Measurements from ENCODE around the gene LRIG3.

LRIG3 gene

GRCh38 chr12:58932806-58933681 is 12.7 kb upstream of the LRIG3 start:
- no peak for DNase-seq

- DNase-seq: no peak
Measured at GRCh38 chr12:58931518-58931917, 11.2 kb upstream of the LRIG3 start.

DNA sequence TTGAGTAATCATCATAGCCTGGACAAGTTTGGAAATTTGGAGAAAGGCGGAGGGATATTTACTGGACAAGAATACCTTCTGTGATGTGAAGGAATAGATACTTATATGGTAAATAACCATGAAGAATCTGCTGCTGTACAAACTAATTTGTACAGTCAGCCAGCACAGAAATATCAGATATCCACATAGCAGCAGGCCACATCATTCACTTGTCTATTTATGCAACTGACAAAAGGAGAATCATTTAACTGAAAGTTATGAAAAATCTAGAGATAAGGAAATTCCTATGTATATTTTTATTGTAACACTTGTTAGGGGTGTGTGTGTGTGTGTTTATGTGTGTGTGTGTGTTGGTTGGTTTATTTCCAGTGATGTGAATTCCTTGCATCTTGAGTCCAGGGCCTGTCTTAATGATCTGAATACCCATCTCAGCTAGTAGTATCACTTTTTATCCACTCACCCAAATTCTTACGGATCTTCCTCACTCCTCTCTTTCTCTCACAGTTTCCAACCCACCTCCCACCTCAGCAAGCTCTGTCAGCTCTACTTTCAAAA is 10.5 kb upstream of the LRIG3 start:
- DNase-seq: no peak

- DNase-seq: no peak
Measured at GRCh38 chr12:58927120-58927519, 6.8 kb upstream of the LRIG3 start.

GRCh38 chr12:58926586-58926985 is 6.3 kb upstream of the LRIG3 start:
- no peak for DNase-seq

- no peak for DNase-seq
Measured at GRCh38 chr12:58925751-58926150, 5.4 kb upstream of the LRIG3 start.

GRCh38 chr12:58925111-58925611 is 4.9 kb upstream of the LRIG3 start:
- no peak for DNase-seq

GRCh38 chr12:58924652-58925051 is 4.3 kb upstream of the LRIG3 start:
- DNase-seq: no peak

- no peak for DNase-seq
Measured at GRCh38 chr12:58923781-58924180, 3.5 kb upstream of the LRIG3 start.

DNA sequence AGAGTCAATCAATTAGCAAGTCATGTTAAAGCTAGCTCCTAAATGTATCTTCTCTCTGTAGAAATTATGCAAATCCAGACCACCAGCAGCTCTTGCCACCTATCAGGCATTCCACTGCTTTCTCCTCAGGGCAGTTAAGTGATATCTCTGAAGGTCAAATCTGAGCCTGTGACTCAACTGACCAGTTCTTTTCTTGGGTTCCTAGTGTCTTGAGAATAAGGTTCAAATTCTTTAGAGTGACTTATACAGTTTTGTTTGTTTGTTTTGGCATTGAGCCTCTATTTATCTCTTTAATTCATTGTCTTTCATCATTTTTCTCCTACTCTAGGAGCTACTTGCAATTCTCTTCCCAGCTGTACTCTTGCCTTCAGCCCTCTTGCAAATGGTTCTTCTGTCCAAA is 2.5 kb upstream of the LRIG3 start:
- no peak for DNase-seq

DNA sequence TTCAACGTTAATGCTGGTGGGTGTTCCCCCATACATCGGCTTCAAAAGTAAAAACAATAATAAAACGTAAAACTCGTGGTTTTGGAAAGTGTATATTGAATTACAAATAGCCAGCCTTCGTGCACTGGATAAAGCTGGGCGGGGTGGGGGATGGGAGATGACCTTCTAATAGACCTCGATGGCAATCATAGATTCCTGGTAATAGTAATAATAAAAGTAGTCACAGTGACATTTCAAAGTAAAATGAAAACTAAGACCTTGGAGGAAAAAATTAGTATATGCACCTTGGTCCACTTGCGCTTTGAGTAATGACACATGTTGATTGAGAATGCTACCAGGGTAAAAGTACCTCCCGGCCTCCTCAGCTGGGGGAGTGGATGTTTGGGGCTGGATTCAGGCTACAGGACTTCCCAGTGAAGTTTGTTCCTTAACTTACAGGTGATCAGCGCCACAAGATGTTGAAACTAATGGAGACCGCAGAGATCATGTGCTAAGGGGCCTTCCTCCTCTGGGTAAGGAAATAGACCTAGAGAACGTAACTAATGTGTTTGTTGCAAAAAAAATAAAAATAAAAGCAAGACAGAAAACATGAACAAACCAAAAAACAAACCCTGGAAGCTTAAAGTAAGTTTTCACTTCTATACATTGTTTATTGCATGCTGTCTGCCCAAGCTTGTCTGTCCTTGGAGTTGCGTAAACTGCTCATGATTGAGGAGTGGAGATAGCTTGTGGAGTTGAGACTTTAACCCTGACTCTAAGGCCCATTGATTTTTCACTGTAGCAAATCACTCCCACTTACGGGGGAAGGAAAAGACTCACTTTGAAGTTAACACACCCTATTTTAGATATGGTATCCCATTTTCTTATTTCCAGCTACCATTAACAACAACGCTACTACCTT is 907 bp upstream of the LRIG3 start:
- no peak for DNase-seq

DNA sequence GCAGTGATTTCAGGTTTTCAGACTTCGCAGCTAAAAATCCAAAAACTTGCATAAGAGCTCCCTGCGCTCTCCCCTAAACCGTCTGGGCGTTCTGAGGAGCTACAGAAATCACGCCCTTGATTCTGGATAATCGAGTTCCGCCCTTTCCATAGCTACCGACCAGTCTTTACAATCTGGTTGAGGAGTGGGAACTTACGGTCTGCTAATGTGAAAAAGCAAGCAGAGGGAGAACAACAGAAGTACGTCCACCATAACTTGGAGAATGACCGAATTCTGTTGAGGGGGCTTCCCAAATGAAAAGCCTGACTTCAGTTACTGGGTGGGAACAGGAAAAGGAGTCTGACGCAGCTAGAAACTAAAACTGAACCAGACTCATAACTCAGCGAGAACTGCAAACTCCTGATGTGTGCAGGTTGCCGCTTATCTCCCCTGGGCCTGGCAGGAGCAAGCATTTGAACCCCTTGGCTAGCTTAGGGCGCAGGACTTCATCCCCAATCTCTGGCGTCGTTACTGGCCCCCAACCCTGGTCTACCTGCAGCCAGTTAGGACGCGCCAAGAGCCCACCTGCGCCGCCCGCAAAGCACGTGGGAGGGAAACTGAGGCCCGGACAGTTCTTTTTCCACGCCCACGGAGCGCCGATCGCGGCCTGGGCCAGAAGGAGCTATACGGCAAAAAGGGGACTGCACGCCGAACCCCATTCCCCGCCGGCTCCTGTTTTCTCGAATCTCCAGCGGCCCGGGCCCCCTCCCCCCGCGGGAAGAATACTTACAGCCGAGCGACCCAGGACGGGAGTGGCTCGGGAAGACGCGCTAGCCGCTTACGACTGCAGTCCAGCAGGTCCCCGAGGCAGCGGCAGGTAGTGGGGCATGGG is 838 bp downstream of the LRIG3 start:
- DNase-seq: peak; percentile 68

GRCh38 chr12:58918469-58918844 is 1.8 kb downstream of the LRIG3 start:
- no peak for DNase-seq

DNA sequence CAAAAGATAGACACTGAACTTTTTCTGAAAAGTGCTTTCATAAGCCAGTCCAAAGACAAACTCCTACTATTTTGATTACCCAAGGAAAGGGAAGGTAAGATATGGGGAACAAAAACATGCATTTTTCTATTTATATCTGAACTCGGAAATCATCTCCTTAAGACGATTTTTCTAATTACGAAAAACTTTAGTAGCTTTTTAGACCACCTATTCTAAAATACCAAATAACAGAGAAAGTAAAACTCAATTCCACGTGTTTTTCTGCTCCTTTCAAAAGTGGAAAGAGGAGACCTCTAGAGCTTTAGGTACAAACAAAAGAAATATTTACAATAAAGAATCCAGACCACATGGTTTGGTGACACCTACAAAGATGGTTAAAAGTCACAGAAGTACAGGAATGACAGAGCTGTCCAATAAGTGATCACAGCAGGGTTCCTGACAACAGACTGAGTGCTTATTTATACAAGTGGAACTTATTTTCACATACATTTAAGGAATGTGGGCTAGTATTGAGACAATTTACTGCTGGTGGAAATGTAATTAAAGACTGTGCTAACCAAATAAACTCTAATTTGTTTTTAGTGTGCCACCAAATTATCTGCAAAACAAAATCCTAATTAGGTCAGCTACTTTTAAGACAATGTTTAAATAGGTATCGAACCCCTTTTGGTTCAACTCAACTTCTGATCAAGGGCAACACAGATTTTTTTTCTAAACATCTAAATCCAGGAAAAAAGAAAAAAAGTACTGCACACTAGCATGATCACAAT is 2.4 kb downstream of the LRIG3 start:
- DNase-seq: no peak

DNA sequence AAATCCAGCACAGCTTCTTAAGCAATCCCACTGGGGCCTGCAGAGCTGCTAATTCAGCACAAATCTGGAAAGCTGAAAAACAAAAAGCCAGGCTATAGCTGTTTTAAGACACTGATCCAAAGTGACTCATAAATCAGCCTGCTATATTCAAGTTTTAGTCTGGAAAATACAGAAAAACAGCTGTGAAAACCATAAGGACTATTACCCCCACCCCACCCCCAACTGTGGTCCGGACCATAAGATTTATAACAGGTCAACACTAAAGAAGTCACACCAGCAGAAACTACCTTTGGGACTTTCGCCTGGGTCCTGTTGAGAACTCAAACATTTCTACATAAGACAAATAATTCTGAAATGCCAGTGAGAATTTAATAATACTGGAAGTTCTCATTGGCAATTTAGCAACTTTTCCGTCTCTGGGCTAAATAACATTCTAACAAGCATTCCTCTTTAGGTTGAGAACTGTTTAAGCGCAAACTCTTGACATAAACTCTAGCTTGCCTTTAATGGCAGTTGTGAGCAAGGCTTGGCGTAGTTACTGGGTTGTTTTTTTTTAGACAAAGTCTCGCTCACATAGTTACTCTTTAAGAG is 3.3 kb downstream of the LRIG3 start:
- peak; percentile 48 for DNase-seq

- DNase-seq: no peak
Measured at GRCh38 chr12:58916161-58916621, 4.1 kb downstream of the LRIG3 start.

DNA sequence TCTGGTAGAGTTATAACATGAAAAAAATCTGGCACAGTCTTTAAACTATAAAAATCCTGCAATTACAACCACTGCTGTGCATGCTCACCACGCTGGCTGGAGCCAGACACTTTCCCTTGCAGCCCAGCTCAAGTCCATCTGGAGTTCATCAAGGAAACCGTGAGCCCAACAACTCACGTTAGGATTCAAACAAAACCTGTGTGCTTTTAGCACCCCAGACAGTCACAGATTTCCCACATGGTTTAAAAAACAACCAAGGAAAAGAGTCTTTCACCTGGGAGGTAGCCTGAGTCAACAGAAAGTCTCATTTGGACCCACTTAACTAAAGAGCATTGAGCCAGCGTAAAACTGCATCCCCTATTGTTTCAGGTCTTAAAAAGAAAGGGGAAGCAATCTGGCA is 4.7 kb downstream of the LRIG3 start:
- no peak for DNase-seq

DNA sequence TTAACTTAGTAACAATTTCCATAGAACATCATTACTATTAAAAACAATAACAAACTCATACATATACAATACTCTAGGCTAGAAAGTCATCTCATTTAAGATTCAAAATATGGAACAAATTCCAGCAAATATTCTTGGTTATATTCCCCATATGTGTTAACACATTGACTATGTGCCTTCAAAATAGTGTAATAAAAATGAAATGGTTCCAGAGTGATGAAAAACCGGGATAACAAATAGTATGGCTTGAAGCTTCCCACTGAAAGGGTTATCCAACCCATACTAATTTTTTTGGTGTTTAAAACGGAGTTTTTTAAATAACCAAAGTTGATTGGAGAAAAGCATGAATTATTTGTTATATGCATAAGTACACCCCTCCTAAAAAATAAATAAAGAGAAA is 5.3 kb downstream of the LRIG3 start:
- no peak for DNase-seq

- DNase-seq: no peak
Measured at GRCh38 chr12:58914457-58914856, 5.8 kb downstream of the LRIG3 start.

- no peak for DNase-seq
Measured at GRCh38 chr12:58907391-58907790, 12.9 kb downstream of the LRIG3 start.

- no peak for DNase-seq
Measured at GRCh38 chr12:58906917-58907316, 13.4 kb downstream of the LRIG3 start.

Data from RPMI8226 (cell line).